ENCODE results near the gene SEMA4F. TPM values are rescaled to one million over a fixed set of nuclear protein-coding genes. Genes with fewer than 3 reads are reported as not detected.
A peak's percentile ranks its signal among the peaks of the same experiment; 100 is the strongest.

Gene SEMA4F
- total RNA-seq, 1 experiment from 2014 or later: 6.6 TPM

DNA sequence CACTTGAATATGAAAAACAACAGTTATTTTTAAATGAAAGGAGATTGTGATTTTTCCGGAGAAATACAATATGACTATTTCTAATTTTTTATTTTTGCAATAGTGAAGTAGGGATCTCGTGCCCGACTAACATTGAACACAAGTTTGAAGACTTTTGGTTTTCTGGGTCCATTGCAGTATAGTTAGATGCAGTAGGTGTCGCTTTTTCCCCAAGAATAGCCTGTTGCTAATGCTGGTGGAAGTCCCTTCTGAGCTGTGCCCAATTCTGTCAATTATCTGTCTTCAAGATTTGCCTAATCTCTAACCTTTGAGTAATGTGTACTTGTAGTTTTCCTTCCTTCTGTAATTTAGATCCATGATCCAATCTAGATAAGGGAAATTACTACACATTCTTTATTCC, 36.5 kb downstream of the SEMA4F start:
- Histone ChIP-seq H2AFZ (ENCODE audit: low read length) (no peak overlapping the region), H3K4me2 (ENCODE audit: insufficient read depth, insufficient read length, low read length) (no peak overlapping the region), H3K9me3 (ENCODE audit: control insufficient read depth, low read depth, low read length) (no peaks in the 10 kb centered on the region), H3K4me1 (ENCODE audit: insufficient read depth, low read length) (no peaks in the 10 kb centered on the region), H2BK20ac (ENCODE audit: low read depth, low read length, poor library complexity, severe bottlenecking) (no peak overlapping the region), H4K5ac (ENCODE audit: insufficient read length, low read depth, low read length) (no peak overlapping the region), H3K14ac (ENCODE audit: insufficient read depth, low read length) (no peak overlapping the region), H4K91ac (ENCODE audit: insufficient read length, low read depth, low read length) (no peak overlapping the region), H3K23ac (ENCODE audit: insufficient read length, low read depth, low read length) (no peak overlapping the region), H3K23me2 (ENCODE audit: insufficient read length, low read depth, low read length, poor library complexity, severe bottlenecking) (no peaks in the 10 kb centered on the region), H2BK5ac (ENCODE audit: insufficient read length, low read length) (no peak overlapping the region), H3K56ac (ENCODE audit: insufficient read length, low read depth, low read length) (no peak overlapping the region), H2BK12ac (ENCODE audit: insufficient read length, low read depth, low read length) (no peak overlapping the region), H4K20me1 (ENCODE audit: control insufficient read depth, insufficient read depth, insufficient read length) (no peaks in the 10 kb centered on the region), H3K18ac (ENCODE audit: insufficient read length, low read depth, low read length) (no peak overlapping the region), H4K8ac (replicated peaks; ENCODE audit: insufficient read length, low read depth, low read length) (no peak overlapping the region), H2BK15ac (ENCODE audit: low read depth, low read length) (no peak overlapping the region), H3K27me3 (ENCODE audit: insufficient read depth, low read length) (no peaks in the 10 kb centered on the region), H3K27ac (ENCODE audit: insufficient read length, low read depth, low read length) (no peak overlapping the region), H3K79me2 (ENCODE audit: insufficient read depth, low read length) (peaks cover 1% of the 10 kb centered on the region; the same call in 1 of the 2 replicates), H3K9ac (ENCODE audit: extremely low read depth, insufficient read length, low read length) (no peak overlapping the region), H3K79me1 (ENCODE audit: insufficient read depth, low read depth, low read length, poor library complexity, severe bottlenecking) (no peaks in the 10 kb centered on the region), H2BK120ac (ENCODE audit: low read depth, low read length, poor library complexity, severe bottlenecking) (no peak overlapping the region), H3T11ph (ENCODE audit: low read length) (no peak overlapping the region), H2AK5ac (ENCODE audit: insufficient read length, low read length) (no peak overlapping the region), H3K4ac (ENCODE audit: low read depth, low read length) (no peak overlapping the region)
- Mint-ChIP-seq H3K9me3 (peaks cover 0 to 2% of the 10 kb centered on the region in 2 experiments; a peak in 2 of 5 replicates), H3K36me3 (ENCODE audit: insufficient read depth in 1 of 3, low read depth in 3 of 3) (peaks cover 0 to 1% (median 0%) of the 10 kb centered on the region in 3 experiments; a peak in 1 of 7 replicates), H3K4me1 (no peaks in the 10 kb centered on the region; a peak in 1 of 4 replicates), H3K27me3 (ENCODE audit: low read depth) (no peaks in the 10 kb centered on the region), H3K27ac (no peak overlapping the region), H3K4me3 (no peak overlapping the region)
- no peak for DNase-seq
- WGBS (ENCODE audit: extremely low coverage, insufficient read length, low lambda C conversion rate): no CpG with 5 or more reads among the region's 4 CpGs
- TF ChIP-seq, protein P1, sequence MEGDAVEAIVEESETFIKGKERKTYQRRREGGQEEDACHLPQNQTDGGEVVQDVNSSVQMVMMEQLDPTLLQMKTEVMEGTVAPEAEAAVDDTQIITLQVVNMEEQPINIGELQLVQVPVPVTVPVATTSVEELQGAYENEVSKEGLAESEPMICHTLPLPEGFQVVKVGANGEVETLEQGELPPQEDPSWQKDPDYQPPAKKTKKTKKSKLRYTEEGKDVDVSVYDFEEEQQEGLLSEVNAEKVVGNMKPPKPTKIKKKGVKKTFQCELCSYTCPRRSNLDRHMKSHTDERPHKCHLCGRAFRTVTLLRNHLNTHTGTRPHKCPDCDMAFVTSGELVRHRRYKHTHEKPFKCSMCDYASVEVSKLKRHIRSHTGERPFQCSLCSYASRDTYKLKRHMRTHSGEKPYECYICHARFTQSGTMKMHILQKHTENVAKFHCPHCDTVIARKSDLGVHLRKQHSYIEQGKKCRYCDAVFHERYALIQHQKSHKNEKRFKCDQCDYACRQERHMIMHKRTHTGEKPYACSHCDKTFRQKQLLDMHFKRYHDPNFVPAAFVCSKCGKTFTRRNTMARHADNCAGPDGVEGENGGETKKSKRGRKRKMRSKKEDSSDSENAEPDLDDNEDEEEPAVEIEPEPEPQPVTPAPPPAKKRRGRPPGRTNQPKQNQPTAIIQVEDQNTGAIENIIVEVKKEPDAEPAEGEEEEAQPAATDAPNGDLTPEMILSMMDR (conservative IDR thresholded peaks at IDR 0.05): peak; percentile 90

Measured in H9 (cell line).